Testis (tissue), 2 donors: Measurements from ENCODE around the gene CKAP2L.

ENCODE experiments used
- POLR2A ChIP-seq: fragments of 450-650 bp; IDR thresholded peaks from one replicate; pipeline ENCODE4 v1.6.1; 2017; ENCODE audit warnings: antibody characterized with exemption, mild to moderate bottlenecking, moderate library complexity
- TF ChIP-seq, protein P1 (sequence below), 3 experiments: fragments of 450-650 bp in 2 of 3; fragments of 200-600 bp in 1 of 3; sonication (generic) in 1 of 3; IDR thresholded peaks; one replicate each; pipeline ENCODE4 v1.5.1; 2016 to 2019; ENCODE audit warnings: antibody characterized with exemption in 3 of 3, mild to moderate bottlenecking in 2 of 3, moderate library complexity in 1 of 3

GRCh38 chr2:112809112-112809511 lies 44.7 kb upstream of the CKAP2L start:
- TF ChIP-seq, protein P1, sequence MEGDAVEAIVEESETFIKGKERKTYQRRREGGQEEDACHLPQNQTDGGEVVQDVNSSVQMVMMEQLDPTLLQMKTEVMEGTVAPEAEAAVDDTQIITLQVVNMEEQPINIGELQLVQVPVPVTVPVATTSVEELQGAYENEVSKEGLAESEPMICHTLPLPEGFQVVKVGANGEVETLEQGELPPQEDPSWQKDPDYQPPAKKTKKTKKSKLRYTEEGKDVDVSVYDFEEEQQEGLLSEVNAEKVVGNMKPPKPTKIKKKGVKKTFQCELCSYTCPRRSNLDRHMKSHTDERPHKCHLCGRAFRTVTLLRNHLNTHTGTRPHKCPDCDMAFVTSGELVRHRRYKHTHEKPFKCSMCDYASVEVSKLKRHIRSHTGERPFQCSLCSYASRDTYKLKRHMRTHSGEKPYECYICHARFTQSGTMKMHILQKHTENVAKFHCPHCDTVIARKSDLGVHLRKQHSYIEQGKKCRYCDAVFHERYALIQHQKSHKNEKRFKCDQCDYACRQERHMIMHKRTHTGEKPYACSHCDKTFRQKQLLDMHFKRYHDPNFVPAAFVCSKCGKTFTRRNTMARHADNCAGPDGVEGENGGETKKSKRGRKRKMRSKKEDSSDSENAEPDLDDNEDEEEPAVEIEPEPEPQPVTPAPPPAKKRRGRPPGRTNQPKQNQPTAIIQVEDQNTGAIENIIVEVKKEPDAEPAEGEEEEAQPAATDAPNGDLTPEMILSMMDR (IDR thresholded peaks at IDR 0.05) = no peak
- no peak for TF ChIP-seq POLR2A
